Left hindlimb (tissue), 1 donor: ENCODE measurements around the gene ADARB2.
"Not testable (repeated sequence)": the region's sequence is repeated elsewhere in the genome, so short reads cannot be mapped to it uniquely, and the experiment has no call there.

Source experiments
- DNase-seq: peaks from one replicate; pipeline ENCODE4 v3.0.0-alpha.2; 2018

Gene ADARB2

DNA sequence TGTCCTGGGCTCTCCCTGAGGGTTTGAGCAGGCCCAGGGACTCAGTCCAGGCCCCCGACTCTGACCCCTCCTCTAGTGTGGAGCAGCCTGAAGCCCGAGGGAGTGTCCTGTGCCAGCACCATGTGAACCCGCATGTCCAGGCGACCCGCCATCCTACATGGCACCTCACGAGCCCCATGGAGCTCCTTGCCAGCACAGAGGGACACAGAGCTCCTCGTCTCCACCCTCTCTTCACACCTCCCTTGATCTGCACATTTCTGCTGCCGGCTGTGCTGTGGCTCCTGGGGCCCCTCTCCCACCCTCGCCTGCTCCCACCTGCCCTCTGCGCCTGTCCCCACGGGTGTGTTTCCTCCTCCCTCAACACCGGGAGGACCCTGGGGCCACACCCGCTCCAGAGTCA lies 103.5 kb downstream of the ADARB2 start:
- no peak for DNase-seq

DNA sequence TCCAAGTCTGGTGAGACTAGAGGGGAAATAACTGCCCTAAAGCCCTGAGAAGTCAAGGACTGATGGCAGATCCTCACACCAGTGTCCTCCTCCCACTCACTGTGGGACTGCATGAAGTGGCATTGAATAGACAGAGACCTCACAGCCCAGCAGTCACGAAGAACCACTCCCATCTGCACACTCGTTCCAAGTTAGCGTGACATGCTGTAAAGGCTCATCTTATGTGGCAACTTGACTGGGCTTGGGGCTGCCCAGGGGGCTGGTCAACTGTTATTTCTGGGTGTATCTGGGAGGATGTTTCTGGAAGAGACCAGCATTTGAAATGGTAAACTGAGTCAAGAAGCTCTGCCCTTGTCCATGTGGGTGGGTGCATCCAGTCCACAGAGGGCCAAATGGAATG lies 104.7 kb downstream of the ADARB2 start:
- no peak for DNase-seq

DNA sequence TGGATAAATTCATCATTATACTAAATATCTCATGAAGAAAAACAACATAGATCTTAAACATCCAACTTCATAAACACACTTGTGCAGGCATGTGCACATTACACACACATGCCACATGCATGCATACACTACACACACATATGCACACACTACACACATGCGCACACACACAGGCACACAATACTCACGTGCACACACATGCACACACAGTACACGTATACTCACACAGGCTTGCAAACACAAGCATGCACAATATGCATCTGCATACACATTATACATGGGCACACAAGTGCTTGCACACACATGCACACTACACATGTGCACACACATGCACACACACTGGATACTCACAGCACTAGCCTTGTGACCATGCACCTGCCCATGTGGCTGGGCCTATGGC lies 105.2 kb downstream of the ADARB2 start:
- no peak for DNase-seq

DNA sequence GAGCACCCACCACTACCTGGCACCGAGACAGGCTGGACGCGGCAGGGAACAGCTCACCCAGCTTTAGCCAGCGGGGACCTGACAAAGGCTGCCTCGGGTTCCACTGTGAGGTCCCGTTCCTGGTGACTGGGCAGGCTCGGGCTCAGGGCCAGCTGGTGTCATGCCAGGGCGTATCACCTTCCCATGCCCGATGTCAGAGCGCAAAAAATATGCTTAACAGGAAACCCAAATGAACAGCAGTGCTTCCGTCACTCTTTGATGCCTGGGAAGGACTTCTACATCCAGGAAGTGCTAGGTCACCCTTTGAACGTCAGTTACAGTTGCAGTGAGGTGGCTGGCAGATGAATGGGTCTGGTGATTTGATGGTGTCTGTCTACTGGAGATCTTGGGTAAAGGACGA lies 106.0 kb downstream of the ADARB2 start:
- DNase-seq = no peak

DNA sequence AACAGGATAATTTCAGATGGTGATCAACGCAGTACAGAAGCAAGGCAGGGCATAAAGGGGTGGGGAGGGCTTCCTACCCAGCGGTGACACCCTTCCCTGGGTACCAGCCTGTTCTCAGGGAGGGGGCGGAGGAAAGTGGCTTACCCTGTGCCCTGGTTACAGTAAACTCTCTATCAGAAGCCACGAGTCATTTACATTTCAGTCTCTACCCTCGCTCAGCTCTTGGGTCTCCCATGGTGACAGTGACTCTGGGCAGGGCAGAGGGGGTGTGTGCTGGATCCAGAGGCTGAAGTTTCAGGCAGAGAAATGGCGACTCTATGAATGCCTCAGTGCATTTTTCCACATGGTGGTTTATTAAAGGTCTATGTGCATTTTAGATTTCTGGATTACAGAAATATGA lies 107.0 kb downstream of the ADARB2 start:
- no peak for DNase-seq

DNA sequence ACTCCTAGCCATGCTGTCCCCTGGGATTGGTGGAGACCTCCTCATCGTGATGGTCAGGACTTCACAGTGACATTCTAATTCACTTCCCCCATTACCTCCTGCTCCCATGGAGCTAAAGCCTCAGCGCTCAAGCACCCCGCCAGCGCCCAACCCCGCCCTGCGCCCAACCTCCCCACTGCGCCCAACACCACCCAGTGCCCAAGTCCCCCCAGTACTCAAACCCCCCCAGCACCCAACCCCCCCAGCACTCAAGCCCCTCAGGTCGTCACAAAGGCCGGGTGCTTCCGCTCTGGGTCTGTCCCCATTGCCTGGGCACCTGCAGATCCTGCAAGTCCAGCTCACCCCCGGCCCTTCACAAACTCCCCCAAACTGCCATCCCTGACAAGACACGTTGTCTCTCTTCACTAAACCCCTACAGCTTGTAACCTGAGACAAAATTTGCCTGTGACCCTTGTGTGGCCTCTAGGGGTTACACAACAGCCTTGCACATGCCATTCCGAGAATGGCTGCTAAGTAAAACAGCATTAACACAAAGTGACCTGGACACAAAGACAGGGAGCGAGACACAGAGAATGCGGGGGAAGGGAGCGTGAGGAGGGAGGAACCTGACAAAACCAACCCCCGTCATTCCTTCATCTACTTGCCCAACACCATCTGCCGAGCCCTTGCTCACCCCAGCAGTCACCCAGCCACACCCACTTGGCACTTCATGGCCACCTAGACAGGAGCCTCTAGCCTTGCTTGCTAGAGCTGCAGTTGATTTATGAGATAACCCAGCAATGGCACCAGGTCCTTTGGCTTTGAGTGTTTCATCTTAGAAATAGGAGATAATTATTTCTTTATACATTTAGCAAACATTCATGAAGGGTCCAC lies 107.8 kb downstream of the ADARB2 start:
- no peak for DNase-seq

DNA sequence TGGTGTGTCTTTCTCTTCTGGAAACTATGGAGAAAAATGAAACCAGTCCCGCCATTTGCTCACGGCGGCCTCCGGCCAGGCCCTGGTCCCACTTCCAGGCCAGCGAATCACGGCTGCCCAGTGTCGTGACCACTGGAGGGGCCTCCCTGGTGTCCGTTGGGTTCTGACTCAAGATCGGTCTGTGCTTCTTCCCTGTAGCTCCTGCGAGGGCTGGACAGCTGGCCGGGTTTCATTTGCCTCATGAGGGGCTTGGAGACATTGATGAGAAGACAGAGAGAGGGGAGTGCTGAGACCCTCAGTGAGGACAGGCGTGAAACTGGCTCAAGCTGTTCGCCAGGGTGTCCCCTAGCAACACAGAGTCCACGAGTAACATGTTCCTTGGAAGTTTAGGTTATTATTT lies 108.6 kb downstream of the ADARB2 start:
- no peak for DNase-seq

DNA sequence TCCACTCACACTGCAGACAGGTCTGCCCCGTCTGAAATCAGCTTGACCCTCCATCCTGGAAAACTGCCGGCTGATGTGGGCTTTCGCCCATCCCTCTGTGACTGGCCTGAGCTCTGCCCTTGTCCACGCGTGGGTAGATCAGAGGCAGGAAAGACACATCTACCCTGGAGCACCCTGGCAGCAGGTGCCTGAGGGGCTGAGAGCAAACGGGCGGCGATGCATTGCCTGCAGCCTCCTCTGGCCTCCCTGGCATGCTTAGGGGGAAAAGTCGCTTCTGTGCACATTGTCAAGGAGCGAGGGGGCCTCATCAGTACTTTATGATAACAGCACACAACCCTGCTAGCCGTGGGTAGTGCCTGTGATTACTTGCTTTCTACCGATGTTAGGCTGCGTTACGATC lies 109.4 kb downstream of the ADARB2 start:
- no peak for DNase-seq

DNA sequence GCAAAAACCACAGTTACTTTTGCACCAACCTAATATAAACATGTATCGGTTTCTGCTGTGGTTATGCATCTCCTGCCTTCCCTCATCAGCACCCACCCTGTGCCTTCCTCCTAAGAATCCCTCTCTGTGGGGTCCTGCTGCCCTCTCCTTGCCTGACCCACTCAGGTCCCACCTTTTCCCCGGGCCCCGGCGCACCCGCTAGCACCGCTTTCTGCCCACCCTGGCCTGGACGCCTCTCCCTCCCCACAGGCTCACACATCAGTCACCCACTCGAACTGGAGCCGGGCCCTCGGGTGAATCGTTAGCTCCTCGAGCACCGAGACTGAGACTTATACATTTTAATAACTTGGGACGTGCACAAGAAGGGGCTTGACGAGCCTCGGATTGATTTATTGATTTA lies 110.5 kb downstream of the ADARB2 start:
- DNase-seq = no peak

DNA sequence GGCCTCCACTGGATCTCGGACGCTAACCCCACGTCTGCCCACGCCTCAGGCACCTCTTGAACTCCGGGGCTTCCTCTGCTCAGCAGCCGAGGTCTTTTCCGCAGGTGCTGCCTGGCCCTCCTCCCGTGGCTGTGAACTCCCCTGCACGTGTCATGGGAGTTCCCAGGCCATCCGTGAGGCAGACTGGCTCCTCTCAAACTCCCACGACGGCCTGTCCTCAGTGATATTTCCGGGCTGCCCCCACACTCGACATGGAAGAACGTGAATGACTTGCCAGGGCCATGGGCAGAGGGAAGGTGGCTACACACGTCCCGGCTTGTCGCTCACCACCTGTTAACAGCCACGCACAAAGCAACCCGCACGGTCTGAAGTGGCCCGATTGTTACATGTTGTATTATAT lies 110.9 kb downstream of the ADARB2 start:
- no peak for DNase-seq

DNA sequence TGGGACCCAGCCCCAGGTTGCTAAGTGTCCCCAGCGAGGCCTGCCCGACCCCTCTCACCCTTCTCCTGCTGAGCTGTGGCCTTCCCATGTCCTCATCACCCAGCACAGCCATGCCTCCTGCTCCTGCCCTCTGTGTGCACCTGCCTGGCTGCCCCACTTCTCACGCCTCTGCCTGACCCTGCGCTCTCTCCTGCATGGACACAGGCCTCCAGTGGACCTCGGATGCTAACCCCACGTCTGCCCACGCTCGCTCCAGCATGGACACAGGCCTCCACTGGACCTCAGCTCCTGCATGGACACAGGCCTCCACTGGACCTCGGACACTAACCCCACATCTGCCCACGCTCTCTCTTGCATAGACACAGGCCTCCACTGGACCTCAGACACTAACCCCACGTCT lies 111.6 kb downstream of the ADARB2 start:
- no peak for DNase-seq

DNA sequence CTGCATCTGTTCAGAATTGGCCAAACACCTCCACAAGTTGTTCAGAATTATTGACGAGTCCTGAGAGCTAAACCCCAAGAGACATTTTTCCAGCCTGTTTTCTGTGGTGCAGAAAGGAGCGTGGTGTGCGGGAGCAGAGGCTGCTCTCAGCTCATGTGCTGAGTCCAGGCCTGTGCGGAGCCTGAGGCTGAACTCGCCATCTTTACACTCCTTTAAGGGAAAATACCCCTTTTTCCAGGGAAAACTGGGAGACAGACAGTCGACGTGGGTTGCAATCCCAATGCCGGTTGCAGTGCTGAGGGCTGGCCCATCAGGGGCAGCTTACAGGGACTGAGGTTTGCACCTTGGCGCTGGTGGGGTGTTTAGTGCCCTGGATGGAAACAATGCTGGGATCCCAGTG lies 112.2 kb downstream of the ADARB2 start:
- no peak for DNase-seq

DNA sequence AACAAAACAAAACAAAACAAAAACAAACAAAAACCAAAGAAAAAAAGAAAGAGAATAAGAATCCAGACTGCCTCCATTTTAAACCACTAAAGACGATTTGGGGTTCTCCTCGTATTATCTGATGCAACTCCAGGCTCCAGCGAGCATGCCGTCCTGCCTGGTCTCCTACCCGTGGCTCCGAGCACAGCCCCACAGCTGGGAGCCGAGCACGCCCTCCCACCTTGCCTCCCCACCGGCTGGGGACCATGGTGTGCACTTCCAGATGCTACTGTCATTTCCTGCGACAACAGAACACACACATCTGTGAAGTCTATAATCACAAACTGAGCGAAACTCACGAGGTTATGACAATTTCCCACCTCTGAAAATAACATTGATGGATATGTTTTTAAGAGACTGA lies 113.1 kb downstream of the ADARB2 start:
- DNase-seq = no peak

DNA sequence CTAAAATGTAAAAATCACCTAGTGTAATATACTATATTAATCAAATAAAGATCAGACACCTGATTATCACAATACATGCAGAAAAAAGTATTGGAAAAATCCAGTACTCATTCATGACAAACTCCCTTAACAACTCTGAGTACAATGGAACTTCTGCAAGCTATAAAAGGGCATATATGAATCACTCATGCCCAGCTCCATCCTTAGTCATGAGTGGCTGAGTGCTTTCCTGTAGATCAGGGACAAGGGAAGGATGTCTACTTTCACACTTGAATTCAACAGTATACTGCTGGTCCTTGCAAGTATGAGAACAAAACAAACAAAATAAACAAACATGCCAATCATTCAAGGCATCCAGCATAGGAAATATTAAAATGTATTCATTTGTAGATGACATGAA lies 116.5 kb downstream of the ADARB2 start:
- no peak for DNase-seq

DNA sequence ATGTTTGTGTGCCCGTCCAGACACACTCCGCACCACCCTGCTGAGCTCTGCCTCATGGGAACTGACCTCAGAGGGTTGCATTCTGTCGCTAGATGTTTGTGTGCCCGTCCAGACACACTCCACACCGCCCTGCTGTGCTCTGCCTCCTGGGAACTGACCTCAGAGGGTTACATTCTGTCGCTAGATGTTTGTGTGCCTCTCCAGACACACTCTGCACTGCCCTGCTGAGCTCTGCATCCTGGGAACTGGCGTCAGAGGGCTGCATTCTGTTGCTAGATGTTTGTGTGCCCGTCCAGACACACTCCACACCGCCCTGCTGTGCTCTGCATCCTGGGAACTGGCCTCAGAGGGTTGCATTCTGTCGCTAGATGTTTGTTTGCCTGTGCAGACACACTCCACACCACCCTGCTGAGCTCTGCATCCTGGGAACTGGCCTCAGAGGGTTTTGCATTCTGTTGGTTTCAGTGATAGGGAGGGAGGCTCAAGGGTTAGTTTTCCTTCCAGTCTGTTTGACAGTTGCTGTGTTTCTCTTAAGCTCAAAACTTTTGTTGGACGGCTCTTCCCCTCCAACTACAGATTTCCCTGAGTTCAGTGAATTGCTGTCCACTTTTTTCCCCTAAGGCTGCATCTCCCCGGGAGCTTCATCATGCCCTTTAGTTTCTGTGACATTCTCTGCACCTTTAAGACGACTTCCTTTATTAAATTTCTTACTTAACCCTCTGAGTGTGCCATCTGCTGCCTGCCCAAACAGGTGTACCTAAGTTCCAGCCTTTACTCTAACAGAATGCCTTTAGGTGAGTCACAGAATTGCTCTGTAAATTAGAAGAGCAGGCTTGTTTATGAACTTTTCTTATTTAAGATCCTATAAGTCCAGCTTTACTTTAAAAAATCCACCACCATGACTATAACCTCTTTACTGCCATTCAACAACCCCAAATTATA lies 119.7 kb downstream of the ADARB2 start:
- not testable (repeated sequence) for DNase-seq

DNA sequence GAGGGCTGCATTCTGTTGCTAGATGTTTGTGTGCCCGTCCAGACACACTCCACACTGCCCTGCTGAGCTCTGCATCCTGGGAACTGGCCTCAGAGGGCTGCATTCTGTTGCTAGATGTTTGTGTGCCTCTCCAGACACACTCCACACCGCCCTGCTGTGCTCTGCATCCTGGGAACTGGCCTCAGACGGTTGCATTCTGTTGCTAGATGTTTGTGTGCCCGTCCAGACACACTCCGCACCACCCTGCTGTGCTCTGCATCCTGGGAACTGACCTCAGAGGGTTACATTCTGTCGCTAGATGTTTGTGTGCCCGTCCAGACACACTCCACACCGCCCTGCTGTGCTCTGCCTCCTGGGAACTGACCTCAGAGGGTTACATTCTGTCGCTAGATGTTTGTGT lies 120.6 kb downstream of the ADARB2 start:
- not testable (repeated sequence) for DNase-seq

DNA sequence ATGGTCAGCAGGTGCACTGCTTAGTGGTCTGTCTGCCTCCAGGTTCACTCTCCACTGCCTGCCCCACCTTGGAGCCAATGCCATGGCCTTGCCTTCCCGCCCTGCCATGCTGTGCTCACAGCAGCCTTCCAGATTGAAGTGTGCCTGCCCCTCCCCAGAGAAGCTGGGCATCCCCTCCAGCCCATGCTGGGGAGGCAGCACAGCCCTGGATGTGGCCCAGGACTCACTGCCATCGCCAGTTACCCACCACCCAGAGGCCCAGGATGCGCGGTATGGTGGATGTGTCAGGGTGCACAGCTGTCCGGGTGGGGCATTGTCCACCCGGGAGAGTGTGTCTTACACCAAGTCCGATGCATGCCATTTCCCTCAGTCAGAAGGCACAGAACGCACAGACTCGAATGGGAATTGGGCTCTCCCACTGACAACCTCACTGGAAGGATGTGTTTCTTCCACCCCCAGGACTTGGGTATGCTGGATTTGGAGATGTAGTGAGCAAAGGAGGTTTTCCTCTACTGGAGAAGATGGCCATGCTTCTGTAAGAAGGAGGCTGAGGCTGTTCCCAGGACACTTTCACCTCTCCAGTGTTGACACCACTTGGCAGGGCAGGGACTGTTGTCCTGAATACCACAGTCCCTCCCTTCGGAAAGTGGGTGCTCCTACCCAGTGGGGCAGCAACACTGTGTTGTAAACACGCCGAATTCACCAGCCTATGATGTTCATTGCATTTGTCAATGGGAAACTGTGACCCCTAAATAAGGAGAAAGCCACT lies 122.0 kb downstream of the ADARB2 start:
- DNase-seq = no peak

DNA sequence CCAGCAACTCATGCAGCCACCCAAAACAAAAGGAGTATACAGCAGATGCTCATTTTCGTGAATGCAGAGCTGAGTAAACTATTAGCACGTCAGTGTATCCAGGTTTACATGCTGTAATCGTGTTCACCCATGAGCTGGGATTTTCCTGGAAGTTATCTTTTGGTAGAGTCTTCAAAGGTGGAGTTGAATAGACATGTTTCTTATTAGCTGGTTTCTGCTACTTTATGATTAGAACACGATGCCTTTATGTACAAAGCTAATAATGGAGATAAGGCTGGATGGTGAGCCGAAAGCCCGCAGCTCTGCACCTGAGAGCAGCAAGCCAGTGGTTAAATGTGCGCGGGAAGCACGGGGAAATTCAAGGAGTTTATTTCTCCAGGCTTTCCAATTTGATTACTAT lies 123.8 kb downstream of the ADARB2 start:
- no peak for DNase-seq

DNA sequence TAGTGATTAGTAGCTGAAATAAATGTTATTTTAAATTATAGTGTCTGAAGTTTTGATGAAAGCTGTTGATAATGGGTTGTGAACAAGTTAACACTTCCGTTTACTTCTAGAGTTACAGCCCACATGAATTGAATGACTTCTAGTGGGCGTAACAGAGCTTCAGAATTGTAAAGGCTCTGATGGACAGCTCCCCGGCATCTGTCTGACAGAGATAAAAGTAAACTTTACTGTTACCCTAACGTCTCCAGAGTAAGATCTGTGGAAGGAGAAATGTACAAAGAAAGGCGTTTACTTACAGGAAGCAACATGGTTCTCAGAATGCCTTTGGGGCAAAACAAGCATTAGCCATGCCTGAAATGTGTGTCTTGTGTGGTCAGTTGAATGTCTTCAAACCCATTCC lies 124.4 kb downstream of the ADARB2 start:
- no peak for DNase-seq

DNA sequence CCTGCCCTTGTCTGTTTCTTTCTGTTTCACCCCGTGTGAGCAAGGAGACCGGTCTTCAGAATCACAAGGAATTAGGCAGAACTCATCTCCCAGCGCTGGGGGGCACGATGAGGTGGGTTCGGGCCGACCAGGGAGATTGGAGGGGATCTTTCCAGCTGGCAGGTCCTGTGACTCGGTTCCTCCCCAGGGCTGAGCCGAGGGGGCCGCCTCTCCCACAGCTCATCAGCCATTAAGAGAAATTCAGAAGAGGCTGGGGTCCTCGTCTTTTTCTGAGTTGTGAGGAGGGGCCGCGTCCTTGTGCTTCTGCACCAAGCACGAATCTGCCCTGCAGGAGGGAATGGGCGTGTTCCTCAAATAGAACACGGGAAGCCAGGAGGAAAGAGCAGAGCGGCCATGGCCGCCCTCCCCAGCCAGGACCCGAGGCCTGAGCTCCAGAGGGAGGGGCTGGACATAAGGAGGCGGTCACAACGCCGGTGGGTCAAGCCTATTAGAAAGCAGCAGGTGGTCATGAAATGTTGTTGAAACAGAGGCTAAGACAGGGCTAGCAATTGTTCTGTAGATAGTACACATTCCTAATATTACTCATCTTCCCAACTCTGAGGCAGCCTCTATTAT lies 125.3 kb downstream of the ADARB2 start:
- no peak for DNase-seq

DNA sequence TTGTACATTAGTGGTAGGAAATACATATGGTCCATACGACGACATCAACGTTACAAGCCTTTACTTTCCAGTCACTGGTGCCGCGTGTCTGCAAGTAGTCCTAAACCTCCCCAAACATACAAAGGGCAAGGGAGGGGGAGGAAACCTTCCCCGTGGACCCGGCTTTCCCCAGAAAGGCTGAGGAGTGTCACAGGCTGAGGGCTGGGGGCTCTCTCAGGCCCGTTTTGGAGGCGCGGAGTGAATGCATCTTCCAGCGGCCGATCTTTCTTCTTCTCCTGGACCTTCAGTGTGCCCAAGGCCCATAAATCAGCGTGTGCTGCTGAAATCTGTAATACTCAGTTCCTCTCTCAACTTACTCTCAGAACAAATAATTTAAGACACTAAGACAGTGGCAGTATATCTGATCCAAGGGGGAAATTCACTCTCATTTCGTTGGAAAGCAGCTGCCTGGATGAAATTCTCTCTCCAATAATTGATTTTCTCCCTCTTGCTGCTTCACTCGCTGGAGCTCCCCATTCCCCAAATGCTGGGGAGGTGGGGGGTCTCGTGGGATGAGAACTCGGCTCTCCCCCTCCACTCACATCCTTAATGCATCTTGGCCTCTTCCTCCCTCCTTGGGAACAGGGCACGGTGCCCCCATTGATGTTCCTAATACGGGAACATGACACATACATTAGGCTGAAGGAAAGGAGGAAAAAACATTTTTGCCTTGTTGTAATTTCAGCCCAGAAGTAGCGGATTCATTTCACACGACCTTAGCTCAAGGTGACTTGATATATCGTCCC lies 126.1 kb downstream of the ADARB2 start:
- DNase-seq = no peak

DNA sequence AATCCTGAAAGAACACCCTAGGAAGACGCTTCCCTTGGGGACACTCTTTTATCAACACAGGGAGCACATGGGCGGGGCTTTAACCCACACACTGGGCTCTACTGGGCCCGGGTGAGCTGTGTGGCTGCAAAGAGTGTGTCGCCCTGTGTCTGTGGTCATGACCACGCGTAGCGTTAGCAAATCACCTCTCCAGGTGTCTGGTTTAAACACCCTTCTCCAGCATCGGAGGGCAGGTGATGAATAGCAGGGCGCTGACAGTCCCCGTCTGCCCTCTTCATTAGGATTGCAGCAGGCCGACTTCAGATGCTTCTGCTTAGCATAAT lies 127.7 kb downstream of the ADARB2 start:
- DNase-seq = no peak
